NOMO-1 treated with DMSO at 0.1 percent for 48 hours (cell line): ENCODE results near the gene FOXF1.

Experiments used
- DNase-seq: peaks from one replicate; lab custom pipeline; 2025; ENCODE audit not compliant: unreplicated experiment; lab: John Stamatoyannopoulos, UW

The FOXF1 gene

GRCh38 chr16:86503830-86504229 is 6.5 kb upstream of the FOXF1 start:
- no peak for DNase-seq

- no peak for DNase-seq
These were observed 5.8 kb upstream of the FOXF1 start for GRCh38 chr16:86504315-86505184.

GRCh38 chr16:86505185-86505898 is 5.0 kb upstream of the FOXF1 start:
- DNase-seq: peak; percentile 23

- DNase-seq: no peak
These were observed 4.1 kb upstream of the FOXF1 start for GRCh38 chr16:86505899-86506864.

- no peak for DNase-seq
These were observed 2.9 kb upstream of the FOXF1 start for GRCh38 chr16:86507173-86508027.

GRCh38 chr16:86508028-86508946 is 2.0 kb upstream of the FOXF1 start:
- DNase-seq: no peak

- no peak for DNase-seq
These were observed 1.2 kb upstream of the FOXF1 start for GRCh38 chr16:86508947-86509758.

- no peak for DNase-seq
These were observed 415 bp upstream of the FOXF1 start for GRCh38 chr16:86509759-86510464.

GRCh38 chr16:86511317-86512161 is 1.2 kb downstream of the FOXF1 start:
- no peak for DNase-seq

GRCh38 chr16:86512301-86512859 is 2.1 kb downstream of the FOXF1 start:
- no peak for DNase-seq

GRCh38 chr16:86512860-86513470 is 2.6 kb downstream of the FOXF1 start:
- no peak for DNase-seq

GRCh38 chr16:86513471-86514277 is 3.3 kb downstream of the FOXF1 start:
- DNase-seq: no peak

- no peak for DNase-seq
These were observed 4.4 kb downstream of the FOXF1 start for GRCh38 chr16:86514481-86515376.

- no peak for DNase-seq
These were observed 5.1 kb downstream of the FOXF1 start for GRCh38 chr16:86515413-86515776.
